Pancreas (tissue), 10 donors: ENCODE results near the gene GRN. TPM values are rescaled to one million over a fixed set of nuclear protein-coding genes. Genes with fewer than 3 reads are reported as not detected.

Experiments used
- ATAC-seq, 4 donors: fragments of 200-7000 bp; cut with Tn5 transposase; one replicate each; pipeline versions ENCODE4 v1.8.0 to v1.9.1; 2020; ENCODE audit warnings: mild to moderate bottlenecking in 4 of 4, moderate library complexity in 4 of 4
- DNase-seq, 6 donors: peaks; one replicate each; pipeline ENCODE4 v3.0.0-alpha.2; 2020
- FAIRE-seq: peaks from 2 replicates; lab custom pipeline; 2012; peaks lifted over from hg19 to GRCh38; lab: Jason Lieb, UNC
- H3K27ac ChIP-seq, 4 donors: fragments of 200-600 bp; sonication (generic); 1 replicate in 3 of 4; 2 replicates in 1 of 4; pipeline versions ENCODE4 v1.5.0 to v1.8.0; 2020
- H3K27me3 ChIP-seq, 4 donors: fragments of 200-600 bp; one replicate each; pipeline ENCODE4 v1.8.0; 2021
- H3K36me3 ChIP-seq, 3 donors: fragments of 200-600 bp; sonication (generic) in 1 of 3; one replicate each; pipeline versions ENCODE4 v1.5.0 to v1.8.0; 2020 to 2021
- H3K4me1 ChIP-seq, 3 donors: fragments of 200-600 bp; one replicate each; pipeline ENCODE4 v1.8.0; 2021
- H3K4me3 ChIP-seq, 4 donors: fragments of 200-600 bp; sonication (generic) in 2 of 4; one replicate each; pipeline versions ENCODE4 v1.5.0 to v1.8.0; 2020 to 2021
- H3K9me3 ChIP-seq, 4 donors: fragments of 200-600 bp; one replicate each; pipeline ENCODE4 v1.8.0; 2021
- WGBS, 2 donors: extraction: QIAGEN DNeasy Blood & Tissue Kit; methylation state at CpG; one replicate each; pipeline ENCODE4 v1.1.7; 2013; 5-methylcytosine and 5-hydroxymethylcytosine counted together
- intact Hi-C, 3 donors: fragments of 100-400 bp; cut with DNase I; formaldehyde crosslinking; loops; one replicate each; pipeline versions ENCODE4 v1.11.1 to v1.14.2; 2022
- polyA plus RNA-seq, 2 donors: library from polyadenylated mRNA; stranded (reverse); fragments of 200-250 nt; gene quantifications; one replicate each; pipeline ENCODE4 v1.2.3, GENCODE V29; 2013
- total RNA-seq, 6 donors: library from RNA; stranded (reverse); fragmentation: NEBNext Ultra II Directional in 4 of 6; extraction: Animal tissue kit (Norgen Biotek cat#: 25700) in 4 of 6; gene quantifications; one replicate each; pipeline versions ENCODE4 v1.2.1 to v1.2.4, GENCODE V29; 2021 to 2023
- TF ChIP-seq, protein P1 (sequence below), 4 donors: fragments of 200-600 bp; sonication (generic) in 3 of 4; IDR thresholded peaks; one replicate each; pipeline versions ENCODE4 v1.5.0 to v1.8.0; 2021; ENCODE audit warnings: antibody characterized with exemption in 4 of 4
- donor health status: healthy with polysubstance abuse.
- donor health status: DM: no; HTN: no; CAD: no; lungs with moderate emphysema.
- donor health status: DM: no; HTN: no; CAD: no.
- donor health status: control.
- donor health status: control.
- donor health status: Bipolar disorder and iron deficiency.
- donor health status: DM: yes; HTN: yes; CAD: no.
- donor health status: DM: no; HTN: no; CAD: no.
- donor health status: DM: no; HTN: no; CAD: no.
- donor health status: DM: yes; HTN: yes; CAD: no.

Gene GRN
- total and polyA plus RNA-seq, 8 donors = 48.0 to 229 (median 69.6) TPM

DNA sequence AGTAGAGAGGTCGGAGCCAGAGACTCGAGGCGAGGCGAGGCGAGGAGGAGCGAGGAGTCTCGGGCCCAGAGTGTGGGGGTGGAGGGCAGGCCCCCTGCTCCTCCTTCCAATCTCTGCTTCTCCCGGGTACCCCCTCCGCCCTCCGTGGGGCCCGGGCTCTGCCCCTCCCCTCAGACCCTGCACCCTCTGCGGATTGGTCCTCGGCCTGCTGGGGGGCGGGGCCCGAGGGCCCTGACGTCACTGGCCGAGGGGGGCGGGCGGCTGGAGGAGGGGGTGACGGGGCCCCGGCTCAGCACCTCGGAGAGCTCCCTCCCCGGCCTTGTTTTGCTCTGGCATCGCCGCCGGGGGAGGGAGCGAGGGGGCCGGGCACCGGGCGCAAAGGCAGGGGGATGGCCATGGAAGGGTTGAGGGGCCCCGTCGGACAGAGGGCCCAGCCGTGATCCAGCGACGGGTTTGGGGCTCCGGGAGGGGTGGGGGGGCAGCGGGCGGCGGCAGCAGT is 36.7 kb upstream of the GRN start, which contains the start of gene RUNDC3A:
Gene RUNDC3A, plus strand, starts transcription at position 282 of the 499 bp plus-strand sequence. CDS start 232 bp downstream, outside the sequence.
- intact Hi-C loops = no loop called here
- DNase-seq (peak; percentile 83 to 96 (median 92)), ATAC-seq (peak; percentile 96 to 98 (median 97)), FAIRE-seq (no peak)
- Histone ChIP-seq H3K27me3 (no peaks in the 10 kb centered on the region), H3K36me3 (no peaks in the 10 kb centered on the region), H3K4me1 (peaks cover 6 to 8% (median 6%) of the 10 kb centered on the region in 3 donors), H3K9me3 (no peaks in the 10 kb centered on the region), H3K27ac (peak within 1 kb of the TSS in 1 of 4 donors; percentile 22), H3K4me3 (peak within 1 kb of the TSS; percentile 18 to 53 (median 49))
- TF ChIP-seq, protein P1, sequence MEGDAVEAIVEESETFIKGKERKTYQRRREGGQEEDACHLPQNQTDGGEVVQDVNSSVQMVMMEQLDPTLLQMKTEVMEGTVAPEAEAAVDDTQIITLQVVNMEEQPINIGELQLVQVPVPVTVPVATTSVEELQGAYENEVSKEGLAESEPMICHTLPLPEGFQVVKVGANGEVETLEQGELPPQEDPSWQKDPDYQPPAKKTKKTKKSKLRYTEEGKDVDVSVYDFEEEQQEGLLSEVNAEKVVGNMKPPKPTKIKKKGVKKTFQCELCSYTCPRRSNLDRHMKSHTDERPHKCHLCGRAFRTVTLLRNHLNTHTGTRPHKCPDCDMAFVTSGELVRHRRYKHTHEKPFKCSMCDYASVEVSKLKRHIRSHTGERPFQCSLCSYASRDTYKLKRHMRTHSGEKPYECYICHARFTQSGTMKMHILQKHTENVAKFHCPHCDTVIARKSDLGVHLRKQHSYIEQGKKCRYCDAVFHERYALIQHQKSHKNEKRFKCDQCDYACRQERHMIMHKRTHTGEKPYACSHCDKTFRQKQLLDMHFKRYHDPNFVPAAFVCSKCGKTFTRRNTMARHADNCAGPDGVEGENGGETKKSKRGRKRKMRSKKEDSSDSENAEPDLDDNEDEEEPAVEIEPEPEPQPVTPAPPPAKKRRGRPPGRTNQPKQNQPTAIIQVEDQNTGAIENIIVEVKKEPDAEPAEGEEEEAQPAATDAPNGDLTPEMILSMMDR (IDR thresholded peaks at IDR 0.05) = no peak
- 1% methylated on average over 23 to 39 of the region's 39 CpGs for WGBS, 2 donors

DNA sequence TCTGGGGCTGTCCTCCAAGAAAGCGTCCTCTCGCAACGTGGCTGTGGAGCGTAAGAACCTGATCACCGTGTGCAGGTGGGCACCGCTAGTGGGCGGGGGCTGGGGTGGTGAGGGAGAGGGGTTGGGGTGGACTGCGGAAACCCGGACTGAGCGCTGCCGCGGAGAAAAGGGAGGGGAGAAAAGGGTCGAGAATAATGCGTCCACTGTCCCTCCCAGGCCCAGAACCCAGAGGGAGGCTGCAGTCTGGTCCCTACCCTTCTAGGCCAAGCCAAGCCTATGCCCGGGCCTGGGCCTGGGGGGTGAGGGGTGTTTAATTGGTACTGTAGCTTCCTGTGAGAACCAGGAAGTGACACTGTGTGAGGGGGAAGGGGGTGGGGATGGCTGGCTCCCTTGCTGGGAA is 36.2 kb upstream of the GRN start:
- DNase-seq (peak in 1 of 6 donors; percentile 46), FAIRE-seq (no peak), ATAC-seq (peak in 2 of 4 donors; percentile 24 to 53)
- WGBS, 2 donors = 18 to 26% methylated on average over 15 of the region's 15 CpGs
- Histone ChIP-seq H3K27ac (no peak overlapping the region), H3K36me3 (no peaks in the 10 kb centered on the region), H3K27me3 (no peaks in the 10 kb centered on the region), H3K9me3 (no peaks in the 10 kb centered on the region), H3K4me1 (peaks cover 6 to 8% (median 6%) of the 10 kb centered on the region in 3 donors), H3K4me3 (peak overlapping the region in 2 of 4 donors; percentile 52 to 53)
- intact Hi-C loops = no loop called here
- TF ChIP-seq, protein P1 (IDR thresholded peaks at IDR 0.05) = no peak

DNA sequence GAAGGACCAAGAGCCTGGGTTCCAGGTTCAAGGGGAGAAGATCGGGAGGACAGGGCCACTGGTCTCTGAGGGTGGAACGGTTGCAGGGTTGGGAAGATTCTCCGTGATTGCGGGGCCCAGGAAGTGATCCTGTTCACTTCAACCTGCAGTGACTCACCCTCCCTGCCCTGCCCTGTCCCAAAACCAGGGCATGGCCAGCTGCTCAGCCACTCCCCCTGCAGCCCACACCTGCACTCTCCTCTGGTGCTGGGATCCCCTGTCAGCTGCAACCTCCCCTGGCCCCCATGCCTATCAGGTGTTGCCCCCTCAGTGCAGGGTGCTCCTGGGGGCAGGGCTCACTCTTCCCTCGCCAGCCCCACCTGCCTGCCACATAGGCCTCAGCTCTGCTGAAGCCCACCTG is 35.6 kb upstream of the GRN start:
- ATAC-seq = no peak
- TF ChIP-seq, protein P1 (IDR thresholded peaks at IDR 0.05) = no peak
- Histone ChIP-seq H3K4me3 (peak overlapping the region in 1 of 4 donors; percentile 52), H3K36me3 (no peaks in the 10 kb centered on the region), H3K9me3 (no peaks in the 10 kb centered on the region), H3K27ac (no peak overlapping the region), H3K4me1 (peaks cover 6 to 8% (median 6%) of the 10 kb centered on the region in 3 donors), H3K27me3 (no peaks in the 10 kb centered on the region)
- no peak for FAIRE-seq
- intact Hi-C loops = no loop called here
- no peak for DNase-seq
- 74 to 92% methylated on average over 5 of the region's 5 CpGs for WGBS, 2 donors

DNA sequence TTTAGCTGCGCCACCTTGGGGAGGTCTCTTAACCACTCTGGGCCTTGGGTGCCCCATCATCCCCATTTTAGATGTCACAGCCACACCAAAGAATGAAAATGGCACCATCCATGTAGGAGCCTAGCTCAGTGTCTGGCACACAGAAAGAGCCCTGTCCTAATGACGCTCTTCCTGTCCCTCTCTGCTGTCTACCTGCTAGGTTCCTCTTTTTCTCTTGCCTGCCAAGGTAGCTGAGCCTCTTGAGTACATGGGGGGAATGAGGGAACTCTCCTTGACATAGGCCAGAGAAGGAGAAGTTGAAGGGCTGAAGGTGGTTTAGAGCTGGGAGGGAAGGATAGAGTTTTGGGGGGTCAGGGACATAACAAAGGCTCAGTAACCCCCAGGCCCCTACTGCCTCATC is 34.9 kb upstream of the GRN start:
- TF ChIP-seq, protein P1 (IDR thresholded peaks at IDR 0.05) = no peak
- Histone ChIP-seq H3K4me3 (no peak overlapping the region), H3K27ac (no peak overlapping the region), H3K9me3 (no peaks in the 10 kb centered on the region), H3K4me1 (peaks cover 6 to 8% (median 6%) of the 10 kb centered on the region in 3 donors), H3K27me3 (no peaks in the 10 kb centered on the region), H3K36me3 (no peaks in the 10 kb centered on the region)
- no peak for ATAC-seq
- no peak for DNase-seq
- FAIRE-seq = no peak
- 92 to 100% methylated on average over 2 of the region's 2 CpGs for WGBS, 2 donors
- intact Hi-C loops = no loop called here
